Islet of Langerhans (tissue), 1 donor: ENCODE data around the gene LENG9.
A peak's percentile ranks its signal among the peaks of the same experiment; 100 is the strongest.
"Not testable (repeated sequence)": the region's sequence is repeated elsewhere in the genome, so short reads cannot be mapped to it uniquely, and the experiment has no call there.

Experiments used
- FAIRE-seq: peaks from one replicate; lab custom pipeline; 2011; peaks lifted over from hg19 to GRCh38; lab: Jason Lieb, UNC

The LENG9 gene

DNA sequence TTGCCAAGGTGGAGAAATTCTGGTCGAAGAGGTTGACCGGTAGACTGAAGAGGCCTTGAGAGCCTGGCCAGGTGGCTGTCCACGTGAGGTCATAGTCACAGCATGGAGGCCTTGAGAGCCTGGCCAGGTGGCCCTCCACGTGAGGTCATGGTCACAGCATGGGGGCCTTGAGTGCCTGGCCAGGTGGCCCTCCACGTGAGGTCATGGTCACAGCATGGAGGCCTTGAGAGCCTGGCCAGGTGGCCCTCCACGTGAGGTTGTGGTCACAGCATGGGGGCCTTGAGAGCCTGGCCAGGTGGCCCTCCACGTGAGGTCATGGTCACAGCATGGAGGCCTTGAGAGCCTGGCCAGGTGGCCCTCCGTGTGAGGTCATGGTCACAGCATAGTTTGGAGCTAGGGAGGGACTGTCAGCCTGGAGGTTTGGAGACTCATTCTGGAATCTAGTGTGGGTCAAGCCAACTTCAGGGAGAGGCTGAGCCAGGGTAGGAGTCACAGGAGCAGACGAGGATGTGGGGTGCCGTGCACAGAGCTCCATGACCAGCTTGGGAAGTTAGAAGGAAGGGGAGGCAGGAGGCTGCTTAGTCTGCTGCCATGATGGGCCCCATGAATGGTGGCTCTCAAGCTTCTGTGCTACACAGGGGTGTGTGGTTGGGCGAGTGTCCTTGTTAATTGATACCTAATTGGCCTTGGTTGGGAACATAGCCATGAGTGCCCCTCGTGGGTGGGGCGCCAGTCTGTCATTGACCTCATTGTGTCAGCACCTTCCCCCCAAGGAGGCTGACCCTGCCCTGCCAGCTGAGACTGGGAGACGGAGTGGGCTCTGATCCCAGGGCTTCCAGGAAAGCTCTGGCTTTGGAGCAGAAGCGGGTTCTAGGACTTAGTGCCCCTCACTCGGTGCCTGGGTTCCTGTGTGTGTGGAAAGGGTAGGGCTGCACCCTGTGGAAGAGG is 4.0 kb downstream of the LENG9 start:
- no peak for FAIRE-seq

DNA sequence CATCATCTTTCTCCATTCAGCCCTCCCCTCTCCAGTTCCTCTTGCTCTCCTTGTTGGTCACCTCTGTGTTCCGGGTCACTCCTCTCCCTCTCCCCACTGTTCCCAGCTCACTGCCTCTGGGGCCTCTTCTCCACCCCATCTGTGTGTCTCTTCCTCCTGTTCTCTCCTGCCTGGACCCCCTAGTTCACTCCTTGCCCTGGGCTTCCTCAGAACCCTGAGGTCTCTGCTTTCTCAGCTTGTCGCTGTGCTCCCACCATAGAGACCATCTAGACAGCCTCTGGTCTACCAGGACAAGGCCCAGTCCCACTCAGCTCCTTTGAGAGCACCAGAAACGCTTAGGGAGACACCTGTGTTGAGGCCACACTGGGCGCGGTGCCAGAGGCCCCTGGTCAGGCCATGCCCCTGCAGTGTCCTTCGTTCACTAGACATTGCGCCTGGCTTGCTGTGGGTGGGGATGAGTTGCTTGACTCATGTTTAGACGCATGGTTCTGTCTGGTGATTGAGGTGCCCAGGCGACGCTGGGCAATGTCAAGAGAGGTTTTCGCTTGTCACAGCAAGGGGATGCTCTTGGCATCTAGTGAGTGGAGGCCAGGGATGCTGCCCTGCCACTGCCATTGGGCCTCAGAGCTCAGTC is 4.8 kb downstream of the LENG9 start:
- no peak for FAIRE-seq

DNA sequence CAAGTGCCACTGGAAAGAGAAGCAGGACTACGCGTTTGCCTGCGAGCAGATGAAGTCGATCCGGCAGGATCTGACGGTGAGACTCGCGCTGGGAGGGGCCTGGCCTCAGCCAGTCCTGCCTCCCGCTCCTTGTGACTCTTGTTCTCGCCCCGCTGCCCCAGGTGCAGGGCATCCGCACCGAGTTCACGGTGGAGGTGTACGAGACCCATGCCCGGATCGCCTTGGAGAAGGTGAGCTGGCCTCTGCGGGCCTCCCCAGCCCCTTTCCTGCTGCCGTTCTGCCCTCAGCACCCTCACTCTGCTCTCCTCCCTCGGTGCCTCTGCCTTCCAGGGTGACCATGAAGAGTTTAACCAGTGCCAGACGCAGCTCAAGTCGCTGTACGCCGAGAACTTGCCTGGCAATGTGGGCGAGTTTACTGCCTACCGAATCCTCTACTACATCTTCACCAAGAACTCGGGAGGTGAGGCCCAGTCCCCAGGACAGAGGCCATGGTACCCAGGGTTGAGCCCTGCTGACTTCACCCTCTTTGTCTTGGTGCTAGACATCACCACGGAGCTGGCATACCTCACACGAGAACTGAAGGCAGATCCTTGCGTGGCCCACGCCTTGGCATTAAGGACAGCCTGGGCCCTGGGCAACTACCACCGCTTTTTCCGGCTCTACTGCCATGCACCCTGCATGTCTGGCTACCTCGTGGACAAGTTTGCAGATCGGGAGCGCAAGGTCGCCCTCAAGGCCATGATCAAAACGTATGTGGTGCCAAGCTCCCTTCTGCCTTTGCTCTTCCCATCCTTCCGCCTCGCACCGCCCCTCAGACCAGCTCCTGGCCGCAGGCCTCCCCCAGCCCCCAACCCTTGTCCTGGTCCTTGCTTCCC is 5.6 kb downstream of the LENG9 start:
- no peak for FAIRE-seq

DNA sequence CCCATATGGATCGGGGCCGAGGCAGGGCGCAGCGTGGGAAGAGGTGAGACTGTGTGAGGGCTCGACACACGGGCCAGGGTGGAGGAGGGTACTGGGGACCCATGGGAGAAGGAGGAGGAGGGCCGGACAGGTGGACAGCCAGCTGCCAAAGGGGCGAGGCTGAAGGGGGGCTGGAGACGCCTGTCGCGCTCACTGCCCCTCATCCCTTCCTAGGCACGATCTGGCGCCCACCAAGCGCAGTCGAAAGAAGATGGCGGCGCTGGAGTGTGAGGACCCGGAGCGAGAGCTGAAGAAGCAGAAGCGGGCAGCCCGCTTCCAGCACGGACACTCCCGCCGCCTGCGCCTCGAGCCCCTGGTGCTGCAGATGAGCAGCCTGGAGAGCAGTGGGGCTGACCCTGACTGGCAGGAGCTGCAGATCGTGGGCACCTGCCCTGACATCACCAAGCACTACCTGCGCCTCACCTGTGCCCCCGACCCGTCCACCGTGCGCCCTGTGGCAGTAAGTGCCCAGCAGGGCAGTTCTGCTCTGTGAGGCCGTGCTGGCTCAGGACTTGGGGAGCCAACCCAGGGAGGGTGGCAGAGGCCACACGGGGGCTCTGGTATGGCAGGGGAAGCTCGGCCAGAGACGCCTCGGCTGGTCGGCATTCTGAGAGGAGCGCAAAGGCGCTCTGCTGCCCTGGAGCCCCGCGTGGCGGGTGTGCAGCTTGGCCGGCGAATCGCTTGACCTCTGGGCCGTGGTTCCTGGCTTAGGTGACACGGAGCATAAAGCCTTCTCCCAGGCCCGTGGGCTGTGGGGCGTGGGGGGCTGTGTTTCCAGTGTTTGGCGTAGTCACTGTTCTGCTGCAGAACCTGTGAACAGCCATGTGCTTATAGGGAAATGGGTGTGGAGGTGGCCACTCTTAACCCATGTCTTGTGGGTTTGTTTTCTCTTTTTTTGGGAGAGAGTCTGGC is 6.9 kb downstream of the LENG9 start:
- FAIRE-seq = no peak

DNA sequence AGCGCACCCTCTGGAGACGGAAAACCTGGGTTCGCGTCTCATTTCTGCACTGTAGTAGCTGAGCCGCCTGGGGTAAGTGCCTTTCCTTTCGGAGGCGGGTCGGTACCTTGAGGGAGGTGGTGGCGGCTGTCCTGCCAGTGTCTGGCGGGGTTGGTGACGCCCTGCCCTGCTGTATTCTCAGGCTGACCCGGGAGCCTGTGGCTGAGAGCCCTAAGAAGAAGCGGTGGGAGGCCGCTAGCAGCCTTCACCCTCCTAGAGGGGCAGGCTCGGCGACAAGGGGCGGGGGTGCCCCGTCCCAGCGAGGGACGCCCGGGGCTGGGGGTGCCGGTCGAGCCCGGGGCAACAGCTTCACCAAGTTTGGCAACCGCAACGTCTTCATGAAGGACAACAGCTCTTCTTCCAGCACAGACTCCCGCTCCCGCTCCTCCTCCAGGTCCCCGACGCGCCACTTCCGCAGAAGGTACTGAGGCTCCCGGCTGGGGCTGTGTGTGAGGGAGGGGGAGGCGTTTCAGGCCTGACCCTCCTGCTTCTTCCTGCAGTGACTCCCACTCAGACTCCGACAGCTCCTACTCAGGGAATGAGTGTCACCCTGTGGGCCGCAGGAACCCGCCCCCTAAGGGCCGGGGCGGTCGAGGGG is 7.7 kb downstream of the LENG9 start:
- no peak for FAIRE-seq

DNA sequence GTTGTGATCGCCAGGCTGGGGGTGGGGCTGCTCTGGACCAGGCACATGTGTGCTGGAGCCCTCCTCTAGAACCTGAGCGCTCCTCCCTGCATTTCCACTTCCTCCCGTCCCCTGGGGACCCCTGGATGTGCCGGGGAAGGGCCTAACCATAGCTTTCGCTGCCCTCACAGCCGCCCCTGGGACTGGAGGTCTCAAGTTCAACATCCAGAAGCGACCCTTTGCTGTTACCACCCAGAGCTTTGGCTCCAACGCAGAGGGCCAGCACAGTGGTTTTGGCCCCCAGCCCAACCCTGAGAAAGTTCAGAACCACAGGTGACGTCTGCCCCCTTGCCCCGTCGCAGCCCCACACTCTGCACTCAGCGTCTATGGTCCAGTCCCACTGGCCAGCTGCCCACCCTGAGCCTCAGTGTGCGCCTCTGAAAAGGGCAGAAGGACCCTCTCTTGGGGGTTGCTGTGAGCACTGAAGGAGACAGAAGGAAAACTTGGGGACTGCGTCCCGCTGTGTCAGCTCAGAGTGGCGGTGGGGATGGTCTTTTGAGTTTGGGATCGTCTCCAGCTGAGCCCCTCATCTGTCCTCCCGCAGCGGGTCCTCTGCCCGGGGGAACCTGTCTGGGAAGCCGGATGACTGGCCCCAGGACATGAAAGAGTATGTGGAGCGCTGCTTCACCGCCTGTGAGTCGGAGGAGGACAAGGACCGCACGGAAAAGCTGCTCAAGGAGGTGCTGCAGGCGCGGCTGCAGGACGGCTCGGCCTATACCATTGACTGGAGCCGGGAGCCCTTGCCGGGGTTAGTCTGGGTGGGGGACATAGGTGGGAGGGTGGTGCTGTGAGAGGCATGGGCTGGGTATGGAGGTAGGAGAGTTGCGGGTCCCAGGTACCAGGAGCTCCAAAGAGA is 8.6 kb downstream of the LENG9 start:
- FAIRE-seq = no peak

DNA sequence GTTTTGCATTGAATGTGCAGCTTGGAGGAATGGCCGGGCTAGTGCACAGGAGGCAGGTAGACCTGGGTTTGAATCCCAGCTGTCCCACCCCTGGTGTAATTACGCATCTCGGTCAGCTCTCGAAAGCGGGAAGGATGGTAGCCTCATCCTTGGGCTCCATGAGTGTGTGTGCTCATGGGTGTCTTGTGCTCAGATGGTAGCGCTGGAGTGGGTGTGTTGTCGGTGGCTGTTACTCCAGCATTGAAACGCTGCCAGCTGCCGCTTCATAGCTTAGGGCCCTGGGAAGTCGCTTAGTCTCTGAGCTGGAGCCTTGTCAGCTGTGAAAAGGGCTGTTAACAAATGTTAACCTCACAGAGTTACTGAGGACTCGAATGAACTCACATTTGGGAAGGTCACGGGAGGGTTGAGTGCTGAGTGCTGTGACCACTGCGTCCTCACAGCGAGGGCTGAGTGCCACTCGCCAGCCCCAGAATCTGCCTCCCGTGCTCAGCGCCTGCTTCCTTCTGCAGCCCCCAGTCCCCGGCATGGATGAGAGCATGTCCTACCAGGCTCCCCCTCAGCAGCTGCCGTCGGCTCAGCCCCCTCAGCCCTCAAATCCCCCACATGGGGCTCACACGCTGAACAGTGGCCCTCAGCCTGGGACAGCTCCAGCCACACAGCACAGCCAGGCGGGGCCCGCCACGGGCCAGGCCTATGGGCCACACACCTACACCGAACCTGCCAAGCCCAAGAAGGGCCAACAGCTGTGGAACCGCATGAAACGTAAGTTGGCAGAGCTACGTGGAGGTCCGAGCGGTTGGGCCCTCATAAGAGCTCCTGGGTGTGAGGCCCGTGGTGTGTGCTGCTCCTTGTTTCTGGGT is 9.4 kb downstream of the LENG9 start:
- FAIRE-seq = no peak

DNA sequence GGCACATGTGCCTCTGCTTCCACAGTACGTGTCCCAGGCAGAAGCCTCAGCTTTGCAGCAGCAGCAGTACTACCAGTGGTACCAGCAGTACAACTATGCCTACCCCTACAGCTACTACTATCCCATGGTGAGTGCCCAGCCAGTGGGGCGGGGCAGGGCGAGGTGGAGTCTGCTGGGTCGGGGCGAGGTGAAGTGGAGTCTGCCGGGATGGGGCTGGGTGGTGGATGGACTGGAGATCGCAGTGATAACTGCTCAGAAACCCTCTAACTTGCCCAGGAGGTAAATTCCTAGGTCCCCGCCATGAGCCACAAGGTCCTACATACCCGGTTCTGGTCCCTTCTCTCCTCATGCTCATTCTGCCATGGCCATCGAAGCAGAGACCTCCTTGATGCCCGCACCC is 11.0 kb downstream of the LENG9 start:
- no peak for FAIRE-seq

DNA sequence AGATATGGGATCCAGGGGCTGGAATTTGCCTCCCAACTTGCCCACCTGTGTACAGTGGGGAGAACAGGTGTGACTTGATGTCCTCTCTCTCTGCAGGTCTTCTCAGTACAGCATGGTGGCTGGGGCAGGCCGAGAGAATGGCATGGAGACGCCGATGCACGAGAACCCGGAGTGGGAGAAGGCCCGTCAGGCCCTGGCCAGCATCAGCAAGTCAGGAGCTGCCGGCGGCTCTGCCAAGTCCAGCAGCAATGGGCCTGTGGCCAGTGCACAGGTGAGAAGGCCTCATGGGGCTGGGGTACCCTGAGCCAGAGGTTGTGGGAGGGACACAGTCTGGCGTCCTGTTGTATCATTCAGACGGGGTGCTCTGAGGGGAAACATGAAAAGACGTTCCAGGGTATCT is 11.6 kb downstream of the LENG9 start:
- no peak for FAIRE-seq

DNA sequence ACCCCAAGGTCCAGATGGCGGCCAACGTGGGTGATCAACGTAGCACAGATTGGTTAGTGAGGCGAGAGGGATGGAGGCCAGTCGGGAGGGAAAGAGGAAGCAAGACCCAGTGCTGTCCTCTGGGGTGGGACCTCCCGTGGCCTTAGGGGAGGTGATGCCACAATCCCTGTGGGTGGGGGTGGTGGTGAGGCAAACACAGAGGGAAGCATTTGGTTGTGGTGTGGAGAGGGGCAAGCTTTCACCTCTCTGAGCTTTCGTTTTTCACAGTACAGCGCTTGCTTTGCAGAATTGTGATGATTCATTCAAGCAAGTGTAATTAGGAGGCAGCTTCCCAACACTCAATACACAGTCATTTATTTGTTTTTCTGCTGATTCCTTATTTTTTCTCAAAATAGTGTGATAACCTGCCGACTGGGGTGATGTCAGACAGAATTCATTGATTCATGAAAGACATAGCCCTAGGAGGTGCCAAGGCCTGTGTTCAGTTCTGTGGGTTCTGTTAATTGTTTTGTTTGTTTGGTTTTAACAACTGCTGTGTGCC is 12.2 kb downstream of the LENG9 start:
- peak; percentile 98 for FAIRE-seq

DNA sequence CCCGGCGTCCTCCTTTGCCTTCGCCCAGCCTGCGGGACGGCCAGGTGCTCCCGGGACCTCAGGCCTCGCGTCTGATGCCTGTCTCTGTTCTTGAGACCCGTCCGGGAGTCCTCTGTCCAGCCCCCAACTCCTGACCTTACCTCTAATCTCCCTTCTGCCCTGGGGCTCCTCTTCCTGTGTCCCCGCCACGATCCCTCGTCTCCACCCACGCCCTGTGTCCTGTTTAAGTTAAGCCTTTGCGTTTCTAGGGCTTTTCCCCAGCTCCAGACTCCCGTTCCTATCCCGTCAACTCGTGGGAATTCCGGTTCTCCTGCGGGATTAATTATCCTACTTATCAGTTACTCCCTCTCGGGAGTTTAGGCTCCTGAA is 13.9 kb downstream of the LENG9 start:
- no peak for FAIRE-seq

DNA sequence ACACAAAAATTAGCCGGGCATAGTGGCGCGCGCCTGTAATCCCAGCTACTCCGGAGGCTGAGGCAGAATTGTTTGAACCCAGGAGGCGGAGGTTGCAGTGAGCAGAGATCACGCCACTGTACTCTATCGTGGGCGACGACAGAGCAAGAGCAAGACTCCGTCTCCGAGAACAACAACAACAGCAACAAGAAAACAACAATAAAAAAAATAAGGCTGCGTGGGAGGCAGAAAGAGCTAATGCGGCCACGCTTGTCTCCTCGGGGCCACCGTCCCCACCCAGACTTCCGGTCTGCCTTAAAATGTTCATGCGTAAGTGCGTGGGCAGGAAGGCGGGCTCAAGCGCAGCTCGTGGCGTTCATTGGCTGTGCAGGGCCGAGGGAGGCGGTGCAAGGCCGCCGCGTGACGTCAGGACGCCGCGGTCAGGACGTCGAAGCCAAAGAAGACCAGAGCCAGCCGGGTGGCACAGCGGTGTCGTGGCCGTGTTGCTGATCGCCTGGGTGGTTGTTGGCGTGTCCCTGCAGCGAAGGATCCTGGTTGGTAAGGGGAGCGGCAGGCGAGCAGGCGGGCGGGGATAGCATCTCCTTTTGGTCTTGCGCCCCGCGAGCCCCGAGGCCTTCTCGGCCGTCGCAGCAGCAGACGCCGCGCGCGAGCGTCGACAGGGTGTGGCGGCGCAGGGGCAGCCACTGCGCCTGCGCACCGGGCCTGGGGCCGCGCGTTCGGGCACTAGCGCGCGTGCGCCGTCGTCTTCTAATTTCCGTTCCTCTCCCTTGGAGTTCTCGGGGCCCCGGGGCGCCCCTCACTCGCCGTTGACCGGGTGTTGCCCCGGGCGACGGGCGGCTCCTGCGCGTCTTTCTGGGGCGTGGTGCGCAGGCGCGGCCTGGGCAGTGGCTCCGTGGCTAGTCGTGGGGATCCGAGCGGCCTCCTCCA is 14.5 kb downstream of the LENG9 start, which contains the start of gene LENG8:
Gene LENG8 (plus strand): TSS at position 426 of the 927 bp plus-strand sequence. CDS start 2,146 bp downstream, outside the sequence.
- no peak for FAIRE-seq

DNA sequence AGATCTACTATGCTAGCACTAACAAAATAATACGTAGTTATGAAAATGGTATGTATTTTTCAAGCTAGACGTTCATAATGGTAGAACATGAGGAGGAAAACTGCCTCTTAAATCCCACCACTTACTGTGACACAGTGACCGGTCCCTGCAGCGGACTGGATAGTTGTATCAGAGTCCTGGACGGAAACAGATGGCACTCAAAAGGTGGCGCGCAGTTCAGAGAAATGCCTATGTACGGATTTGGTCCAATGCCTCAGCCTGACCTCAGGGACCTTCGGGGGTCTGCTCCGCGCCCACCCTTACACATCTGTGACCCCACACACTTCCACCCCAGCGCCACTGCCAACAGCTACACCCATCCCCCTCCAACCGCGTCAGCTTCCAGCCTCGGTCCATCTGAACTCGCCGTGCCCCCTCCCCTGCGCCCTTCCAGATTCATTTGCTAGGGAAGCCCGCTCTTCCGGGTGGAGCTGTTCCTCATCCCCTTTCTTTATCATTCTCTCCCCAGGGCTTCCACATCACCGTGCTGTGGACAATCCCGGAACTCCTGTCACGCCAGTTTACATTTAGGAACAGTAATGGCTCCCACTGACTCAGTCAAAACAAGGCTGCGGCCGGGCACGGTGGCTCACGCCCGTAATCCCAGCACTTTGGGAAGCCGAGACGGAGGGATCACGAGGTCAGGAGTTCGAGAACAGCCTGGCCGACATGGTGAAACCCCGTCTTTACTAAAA is 15.4 kb downstream of the LENG9 start:
- no peak for FAIRE-seq

DNA sequence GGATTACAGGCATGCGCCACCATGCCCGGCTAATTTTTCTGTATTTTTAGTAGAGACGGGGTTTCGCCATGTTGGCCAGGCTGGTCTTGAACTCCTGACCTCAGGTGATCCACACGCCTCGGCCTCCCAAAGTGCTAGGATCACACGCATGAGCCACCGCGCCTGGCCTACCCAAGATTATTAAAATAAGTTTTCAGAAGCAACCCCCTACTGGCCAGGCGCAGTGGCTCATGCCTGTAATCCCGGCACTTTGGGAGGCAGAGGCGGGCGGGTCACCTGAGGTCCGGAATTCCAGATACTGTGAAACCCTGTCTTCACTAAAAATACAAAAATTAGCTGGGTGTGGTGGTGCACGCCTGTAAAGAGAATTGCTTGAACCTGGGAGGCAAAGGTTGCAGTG is 17.2 kb downstream of the LENG9 start:
- not testable (repeated sequence) for FAIRE-seq

DNA sequence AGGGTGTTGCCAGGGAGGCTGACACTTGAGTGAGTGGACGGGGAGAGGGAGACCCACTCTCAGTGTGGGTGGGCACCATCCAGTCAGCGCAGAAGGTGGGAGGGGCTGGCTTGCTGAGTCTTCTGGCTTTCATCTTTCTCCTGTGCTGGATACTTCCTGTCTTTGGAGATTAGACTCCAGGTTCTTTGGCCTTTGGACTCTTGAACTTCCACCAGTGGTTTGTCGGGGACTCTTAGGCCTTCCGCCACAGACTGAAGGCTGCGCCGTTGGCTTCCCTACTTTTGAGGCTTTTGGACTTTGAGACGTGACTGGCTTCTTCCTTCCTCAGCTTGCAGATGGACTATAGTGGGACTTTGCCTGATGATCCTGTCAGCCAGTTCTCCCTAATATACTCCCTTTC is 18.8 kb downstream of the LENG9 start:
- no peak for FAIRE-seq

DNA sequence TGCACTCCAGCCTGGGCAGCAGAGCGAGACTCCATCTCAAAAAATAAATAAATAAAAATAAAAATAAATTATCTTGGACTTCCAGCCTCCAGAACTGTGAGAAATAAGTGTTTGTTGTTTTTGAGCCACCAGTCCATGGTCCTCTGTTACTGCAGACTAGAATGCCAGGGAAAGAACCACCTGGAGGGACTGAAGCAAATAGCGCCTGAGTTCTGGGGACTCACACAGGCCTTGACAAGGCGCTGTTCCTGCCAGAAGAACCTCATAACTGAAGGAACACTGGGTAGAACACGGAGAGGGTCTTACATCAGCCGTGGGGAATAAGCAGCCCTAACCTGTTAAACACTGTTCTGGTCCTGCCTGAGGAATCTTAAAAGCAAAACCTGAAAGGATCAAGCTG is 22.9 kb downstream of the LENG9 start:
- no peak for FAIRE-seq
